ENCODE results near the gene TSC2.
"Not testable (repeated sequence)": the region's sequence is repeated elsewhere in the genome, so short reads cannot be mapped to it uniquely, and the experiment has no call there.

The TSC2 gene

DNA sequence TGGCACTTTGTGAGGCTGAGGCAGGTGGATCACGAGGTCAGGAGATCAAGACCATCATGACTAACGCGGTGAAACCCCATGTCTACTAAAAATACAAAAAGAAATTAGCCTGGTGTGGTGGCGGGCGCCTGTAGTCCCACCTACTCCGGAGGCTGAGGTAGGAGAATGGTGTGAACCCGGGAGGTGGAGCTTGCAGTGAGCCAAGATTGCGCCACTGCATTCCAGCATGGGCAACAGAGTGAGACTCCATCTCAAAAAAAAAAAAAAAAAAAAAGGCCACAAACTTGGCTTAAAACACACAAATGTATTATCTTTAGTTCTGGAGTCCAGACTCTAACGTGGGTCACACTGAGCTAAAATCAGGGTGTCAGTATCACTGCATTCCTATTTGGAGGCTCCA lies 36.1 kb upstream of the TSC2 start:
- not testable (repeated sequence) for DNase-seq

GRCh38 chr16:2013527-2013926 lies 34.3 kb upstream of the TSC2 start:
- no peak for DNase-seq

DNA sequence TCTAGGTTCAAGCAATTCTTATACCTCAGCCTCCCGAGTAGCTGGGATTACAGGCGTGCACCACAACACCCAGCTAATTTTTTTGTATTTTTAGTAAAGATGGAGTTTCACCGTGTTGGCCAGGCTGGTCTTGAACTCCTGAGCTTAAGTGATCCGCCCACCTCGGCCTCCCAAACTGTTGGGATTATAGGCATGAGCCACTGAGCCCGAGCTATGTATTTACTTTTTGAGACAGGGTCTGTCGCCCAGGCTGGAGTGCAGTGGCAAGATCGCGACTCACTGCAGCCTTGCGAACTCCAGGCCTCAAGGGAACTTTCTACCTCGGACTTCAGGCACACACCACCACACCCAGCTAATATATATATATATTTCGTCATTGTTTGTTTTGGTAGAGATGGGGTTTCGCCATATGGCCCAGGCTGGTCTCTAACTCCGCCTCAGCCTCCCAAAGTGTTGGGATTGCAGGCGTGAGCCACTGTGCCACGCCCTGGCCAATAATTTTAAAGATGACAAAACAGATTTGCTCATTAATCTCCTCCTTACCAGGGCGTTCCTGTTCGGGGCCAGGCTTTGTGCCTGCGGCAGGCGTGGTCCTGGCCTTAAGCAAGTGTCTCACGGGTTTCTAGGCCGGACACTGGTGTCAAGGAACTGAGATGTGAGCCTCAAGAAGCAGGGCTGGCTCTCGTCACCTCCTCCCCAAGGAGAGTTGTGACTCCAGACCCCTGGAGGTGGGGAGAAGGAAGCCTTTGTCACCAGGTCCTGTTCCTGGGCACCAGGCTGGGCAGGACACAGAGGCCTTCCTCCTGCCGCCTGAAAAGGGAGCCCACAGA lies 32.5 kb upstream of the TSC2 start:
- no peak for DNase-seq

GRCh38 chr16:2015947-2016208 lies 31.9 kb upstream of the TSC2 start:
- no peak for DNase-seq

- no peak for DNase-seq
Observed at GRCh38 chr16:2016407-2016922, 31.3 kb upstream of the TSC2 start.

DNA sequence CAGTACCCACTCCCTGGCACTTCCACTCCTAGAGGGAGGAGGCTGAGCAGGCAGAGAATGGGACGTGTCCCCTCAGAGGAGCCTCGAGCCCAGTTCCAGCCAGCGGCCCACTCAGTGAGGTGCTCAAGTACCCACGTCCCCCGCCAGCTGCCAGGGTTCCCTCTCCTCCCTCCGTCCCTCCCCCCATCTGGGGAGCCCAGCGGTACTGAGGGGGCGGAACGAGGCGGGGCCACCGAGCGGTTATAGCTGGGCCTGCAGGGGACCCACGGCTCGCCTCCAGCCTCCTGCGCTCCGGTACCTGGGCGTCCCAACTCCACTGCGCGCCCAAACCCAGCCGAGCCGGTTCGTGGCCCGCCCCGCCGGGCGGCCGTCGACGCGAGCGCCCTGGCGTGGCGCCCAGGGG lies 28.3 kb upstream of the TSC2 start, which contains the start of gene NPW:
Gene NPW, plus strand, starts transcription at position 268 of the 403 bp plus-strand sequence.
- no peak for DNase-seq

GRCh38 chr16:2019921-2020831 lies 27.6 kb upstream of the TSC2 start:
- DNase-seq: no peak

GRCh38 chr16:2022723-2023091 lies 25.1 kb upstream of the TSC2 start:
- no peak for DNase-seq

- DNase-seq: peak; percentile 91
Observed at GRCh38 chr16:2023092-2024031, 24.4 kb upstream of the TSC2 start.

GRCh38 chr16:2024032-2024420 lies 23.8 kb upstream of the TSC2 start:
- no peak for DNase-seq

DNA sequence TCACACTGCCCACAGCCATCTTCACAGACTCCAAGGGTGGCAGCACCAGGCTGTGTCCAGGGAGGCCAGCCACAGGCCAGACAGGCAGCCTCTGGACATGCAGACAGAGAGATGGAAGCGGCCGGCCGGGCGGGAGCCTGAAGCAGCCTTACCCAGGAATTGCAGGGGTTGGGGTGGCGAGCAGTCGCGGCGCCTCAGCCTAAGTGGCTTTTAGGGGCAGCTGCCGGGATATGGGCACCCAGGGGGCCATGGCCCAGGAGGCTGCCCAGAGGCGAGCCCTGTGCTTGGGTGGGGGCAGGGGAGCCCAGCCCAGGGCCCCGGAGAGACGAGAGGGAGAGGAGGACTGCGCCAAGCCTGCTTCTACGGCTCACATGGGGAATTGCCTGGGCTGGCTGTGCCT lies 22.5 kb upstream of the TSC2 start:
- DNase-seq: no peak

GRCh38 chr16:2025878-2026460 lies 21.8 kb upstream of the TSC2 start:
- DNase-seq: no peak

DNA sequence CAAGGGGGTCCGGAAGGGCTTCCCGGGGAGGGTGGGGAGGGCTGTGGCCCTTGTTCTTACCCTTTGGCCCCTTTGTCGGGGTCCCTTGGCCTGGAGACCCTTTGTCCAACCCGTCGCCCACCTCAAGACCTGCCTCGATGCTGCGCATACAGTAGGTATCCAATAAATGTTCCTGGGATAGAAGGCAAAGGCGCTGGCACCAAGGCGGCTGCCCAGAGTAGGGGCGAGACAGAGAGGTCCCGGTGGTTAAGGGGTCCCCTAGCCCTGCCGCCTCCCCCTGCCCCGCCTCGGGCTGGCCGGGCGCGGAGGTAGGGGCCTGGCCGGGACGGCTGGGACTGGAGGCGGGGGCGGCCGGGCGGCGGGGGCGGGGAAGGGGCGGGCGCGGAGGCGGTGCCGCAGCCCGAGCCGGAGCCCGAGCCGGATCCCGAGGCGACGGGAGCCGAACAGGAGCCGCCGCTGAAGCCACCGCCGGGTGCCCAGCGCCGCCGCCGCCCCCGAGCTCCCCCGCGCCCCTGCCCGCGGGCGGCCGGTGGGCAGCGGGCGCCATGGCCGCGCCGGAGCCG lies 21.2 kb upstream of the TSC2 start, which contains the start of gene NHERF2:
Gene NHERF2, plus strand, starts transcription at position 442 of the 563 bp plus-strand sequence. Its CDS starts 104 bp downstream, at position 546.
- DNase-seq: no peak

DNA sequence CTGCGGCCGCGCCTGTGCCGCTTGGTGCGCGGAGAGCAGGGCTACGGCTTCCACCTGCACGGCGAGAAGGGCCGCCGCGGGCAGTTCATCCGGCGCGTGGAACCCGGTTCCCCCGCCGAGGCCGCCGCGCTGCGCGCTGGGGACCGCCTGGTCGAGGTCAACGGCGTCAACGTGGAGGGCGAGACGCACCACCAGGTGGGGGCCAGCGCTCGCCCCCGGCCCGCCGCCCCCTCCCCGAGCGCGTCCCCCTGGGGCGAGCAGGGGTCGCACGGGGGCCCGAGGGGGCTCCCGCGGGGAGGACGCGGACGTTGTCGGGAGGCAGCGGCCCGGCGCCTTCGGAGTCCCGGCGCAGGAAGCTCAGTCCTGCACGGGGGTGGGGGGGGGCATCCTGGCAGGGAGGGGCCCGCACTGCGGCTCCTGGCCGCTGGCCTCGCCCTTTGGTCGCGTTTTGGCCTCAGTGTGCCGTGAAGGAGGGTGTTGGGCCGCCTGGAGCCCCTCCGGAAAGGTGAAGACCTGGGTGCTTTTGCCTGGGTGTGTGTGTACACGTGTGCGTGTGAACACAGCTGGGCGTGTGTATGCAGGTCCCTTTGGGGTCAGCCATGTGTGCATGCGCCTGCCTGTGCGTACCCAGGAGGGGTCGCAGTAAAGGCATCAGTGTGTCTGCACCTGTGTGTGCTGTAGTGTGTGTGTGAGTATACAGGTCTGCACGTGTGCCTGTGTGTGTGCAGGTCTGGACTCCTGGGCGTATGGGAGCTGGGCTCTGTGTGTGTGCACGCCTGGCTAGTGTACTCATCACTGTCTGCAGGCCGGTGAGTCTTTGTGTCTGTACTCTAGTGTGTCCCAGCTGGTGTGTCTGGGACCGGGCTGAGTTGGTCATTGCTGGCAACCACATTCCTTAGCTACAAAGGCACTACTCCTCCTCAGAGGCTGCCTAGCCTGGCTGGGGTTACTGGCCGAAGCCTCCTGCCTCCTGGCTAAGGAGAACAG lies 20.5 kb upstream of the TSC2 start:
- peak; percentile 29 for DNase-seq

DNA sequence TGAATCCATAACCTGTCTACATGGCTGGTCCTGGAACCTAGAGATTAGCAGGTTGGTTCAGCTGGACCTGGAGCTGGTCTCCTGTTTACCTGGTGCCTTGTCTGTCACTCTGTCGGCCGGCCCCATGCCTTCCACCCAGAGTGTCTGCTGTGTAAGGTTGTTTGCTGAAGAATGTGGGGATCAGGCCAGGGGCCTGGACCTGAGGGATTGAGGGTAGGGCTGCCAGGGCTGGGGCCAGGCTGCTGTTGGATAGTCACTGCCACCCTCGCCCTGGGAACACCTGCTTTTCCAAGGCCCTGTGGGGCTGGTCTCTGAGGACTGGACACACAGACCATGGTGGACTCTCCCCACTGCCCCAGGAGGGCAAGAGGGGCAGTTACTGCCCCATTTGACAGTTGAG lies 19.6 kb upstream of the TSC2 start:
- DNase-seq: no peak

DNA sequence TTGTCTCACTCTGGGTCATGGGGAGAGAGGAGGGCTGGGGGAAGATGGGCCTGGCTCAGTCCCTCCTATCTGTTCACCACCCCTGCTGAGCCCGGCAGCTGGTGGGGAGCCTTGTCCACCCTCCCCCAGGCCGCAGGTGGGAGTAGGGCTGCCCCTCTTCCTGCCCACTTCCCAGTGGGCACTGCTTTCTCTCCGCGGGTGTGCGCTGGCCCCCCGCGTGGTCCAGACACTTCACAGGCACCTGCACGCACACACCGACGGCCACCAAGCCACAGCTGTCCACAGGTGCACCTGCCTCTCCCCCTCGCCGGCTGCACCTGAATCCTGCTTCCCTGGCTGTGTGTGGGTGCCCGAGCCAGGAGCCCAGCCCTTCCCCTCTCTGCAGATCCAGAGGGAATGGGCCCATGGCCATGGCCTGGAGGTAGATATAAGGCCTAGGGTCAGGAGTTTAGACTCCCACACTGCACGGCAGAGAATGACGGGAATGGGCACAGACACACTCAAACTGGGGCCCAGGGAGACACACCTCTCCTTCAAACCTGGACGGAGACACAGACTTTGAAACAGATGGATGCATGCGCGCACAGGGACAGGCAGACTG lies 19.1 kb upstream of the TSC2 start:
- no peak for DNase-seq

- no peak for DNase-seq
Observed at GRCh38 chr16:2029350-2029749, 18.4 kb upstream of the TSC2 start.

GRCh38 chr16:2030036-2030435 lies 17.7 kb upstream of the TSC2 start:
- no peak for DNase-seq

- no peak for DNase-seq
Observed at GRCh38 chr16:2031081-2031577, 16.7 kb upstream of the TSC2 start.
